Globus pallidus (tissue), 1 donor: ENCODE measurements around the gene MRPL24.
"Not testable (repeated sequence)": the region's sequence is repeated elsewhere in the genome, so short reads cannot be mapped to it uniquely, and the experiment has no call there.

Experiments used
- DNase-seq: peaks from one replicate; pipeline ENCODE4 v3.0.0-alpha.2; 2015; ENCODE audit warnings: low spot score

MRPL24 gene

GRCh38 chr1:156760092-156760795 lies 19.4 kb upstream of the MRPL24 start:
- no peak for DNase-seq

GRCh38 chr1:156757572-156758253 lies 16.8 kb upstream of the MRPL24 start:
- not testable (repeated sequence) for DNase-seq

GRCh38 chr1:156756355-156756754 lies 15.5 kb upstream of the MRPL24 start:
- no peak for DNase-seq

- no peak for DNase-seq
Measured at GRCh38 chr1:156755527-156755950, 14.7 kb upstream of the MRPL24 start.

GRCh38 chr1:156754219-156754618 lies 13.3 kb upstream of the MRPL24 start:
- DNase-seq = no peak

- DNase-seq = no peak
Measured at GRCh38 chr1:156752843-156753482, 12.1 kb upstream of the MRPL24 start.

GRCh38 chr1:156751757-156752481 lies 11.0 kb upstream of the MRPL24 start:
- DNase-seq = peak; percentile 98

GRCh38 chr1:156751451-156751756 lies 10.5 kb upstream of the MRPL24 start, which contains the start of gene HDGF:
Gene HDGF, minus strand, starts transcription at chr1:156751675. Its CDS starts 246 bp downstream, at chr1:156751429.
- no peak for DNase-seq

GRCh38 chr1:156750711-156751450 lies 10.0 kb upstream of the MRPL24 start:
- peak; percentile 51 for DNase-seq

GRCh38 chr1:156750191-156750672 lies 9.3 kb upstream of the MRPL24 start:
- no peak for DNase-seq

GRCh38 chr1:156749419-156750118 lies 8.7 kb upstream of the MRPL24 start:
- no peak for DNase-seq

GRCh38 chr1:156748670-156749418 lies 8.0 kb upstream of the MRPL24 start:
- peak; percentile 52 for DNase-seq

- no peak for DNase-seq
Measured at GRCh38 chr1:156747742-156748669, 7.1 kb upstream of the MRPL24 start.

GRCh38 chr1:156746728-156747631 lies 6.1 kb upstream of the MRPL24 start:
- peak; percentile 81 for DNase-seq

- DNase-seq = no peak
Measured at GRCh38 chr1:156746406-156746727, 5.5 kb upstream of the MRPL24 start.

GRCh38 chr1:156745881-156746280 lies 5.0 kb upstream of the MRPL24 start:
- DNase-seq = no peak

- DNase-seq = no peak
Measured at GRCh38 chr1:156744786-156745419, 4.0 kb upstream of the MRPL24 start.

- no peak for DNase-seq
Measured at GRCh38 chr1:156744344-156744743, 3.5 kb upstream of the MRPL24 start.
